HG03175 (cell line): ENCODE data around the gene ANKMY1.

ENCODE experiments used
- ATAC-seq: cut with Tn5 transposase; IDR thresholded peaks from one replicate; pipeline ENCODE4 v1.9.1; 2021; ENCODE audit warnings: mild to moderate bottlenecking, moderate library complexity; ENCODE audit not compliant: unreplicated experiment

Gene ANKMY1

DNA sequence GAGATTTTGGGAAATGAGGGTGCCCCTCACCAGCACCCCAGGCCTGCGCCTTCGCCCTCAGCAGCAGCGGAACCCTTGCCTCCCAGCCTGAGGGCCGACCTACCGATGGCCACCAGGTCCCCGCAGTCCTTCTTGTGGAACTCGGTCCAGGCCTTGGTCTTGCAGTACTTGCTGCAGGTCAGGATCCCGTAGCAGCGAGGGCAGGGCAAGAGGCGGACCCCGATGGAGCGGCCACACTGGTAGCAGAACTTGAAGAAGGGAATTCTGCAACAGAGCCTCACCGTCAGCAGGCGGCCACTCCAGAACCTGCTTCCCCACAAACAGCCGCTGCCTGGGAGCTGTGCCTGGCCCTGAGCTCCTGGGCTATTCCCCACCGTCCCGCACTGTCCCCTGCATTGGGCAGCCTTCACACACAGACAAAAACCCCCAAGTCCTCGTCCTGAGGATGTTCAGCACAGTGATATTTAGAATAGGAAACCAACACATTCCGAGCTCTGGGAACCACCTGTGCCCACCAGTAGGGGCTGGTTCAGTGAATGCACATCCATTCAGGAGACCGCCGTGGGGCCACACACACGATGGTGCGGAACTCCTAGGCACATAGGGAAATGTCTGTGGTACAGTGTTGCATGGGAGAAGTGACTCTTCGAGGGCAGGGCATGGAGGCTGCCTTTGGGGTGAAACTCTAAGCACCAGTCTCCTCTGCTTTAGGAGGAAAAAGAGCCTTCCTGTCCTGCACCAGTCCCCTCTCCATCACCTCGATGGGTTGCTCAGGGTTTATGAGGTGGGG lies 76.8 kb downstream of the ANKMY1 start:
- no peak for ATAC-seq

DNA sequence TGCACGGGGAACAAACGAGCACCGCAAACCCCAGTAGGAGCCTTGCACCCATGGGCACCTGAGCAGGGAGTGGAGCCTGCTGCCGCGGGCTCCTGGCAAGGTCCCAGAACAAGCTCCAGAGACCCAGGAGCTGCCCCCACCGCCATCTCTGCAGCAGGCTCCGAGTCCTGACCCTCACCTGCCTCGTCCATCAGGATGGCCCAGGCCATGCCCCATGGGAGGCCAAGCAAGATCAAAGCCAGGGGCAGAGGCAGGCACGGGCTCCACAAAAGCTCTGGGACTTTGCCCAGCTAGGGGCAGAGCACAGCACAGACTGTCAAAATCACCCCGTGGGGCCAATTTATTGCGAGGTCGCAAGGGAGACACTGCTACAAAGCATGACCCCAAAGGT lies 78.7 kb downstream of the ANKMY1 start:
- no peak for ATAC-seq

DNA sequence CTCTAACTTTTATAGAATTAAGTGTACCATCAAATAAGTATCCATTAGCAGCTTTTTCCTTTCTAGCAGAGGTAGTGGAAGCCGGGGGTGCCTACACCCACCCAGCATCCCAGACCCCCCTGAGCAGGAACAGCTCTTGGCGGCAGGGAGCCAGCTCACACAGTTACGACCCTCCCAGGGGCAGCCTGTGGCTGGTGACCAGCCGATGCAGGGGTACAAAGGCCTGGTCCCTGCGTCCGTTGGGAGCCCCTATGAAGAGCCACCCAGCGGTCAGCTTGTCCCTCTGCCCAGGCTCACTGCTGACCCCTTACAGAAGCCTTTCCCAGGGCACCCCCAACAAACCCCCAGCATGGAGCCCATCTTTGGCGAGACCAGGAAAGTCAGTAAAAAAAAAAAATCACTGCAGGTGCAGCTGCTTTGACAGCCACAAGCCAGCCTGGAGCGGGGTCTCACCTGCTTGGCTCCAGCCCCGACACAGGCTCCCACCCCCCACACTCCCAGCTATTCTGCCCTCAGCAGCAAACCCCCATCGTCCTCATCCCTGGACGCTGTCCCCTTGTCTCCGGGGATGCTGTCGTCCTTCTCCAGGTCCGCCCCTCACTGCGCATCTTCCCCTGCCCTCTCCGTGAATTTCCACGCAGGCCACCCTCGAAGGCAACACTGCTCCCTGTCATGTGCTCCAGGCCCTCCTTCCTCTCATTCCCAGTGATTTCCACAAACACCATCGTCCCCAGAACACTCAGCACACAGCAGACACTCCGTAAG lies 79.3 kb downstream of the ANKMY1 start:
- ATAC-seq, result no peak

DNA sequence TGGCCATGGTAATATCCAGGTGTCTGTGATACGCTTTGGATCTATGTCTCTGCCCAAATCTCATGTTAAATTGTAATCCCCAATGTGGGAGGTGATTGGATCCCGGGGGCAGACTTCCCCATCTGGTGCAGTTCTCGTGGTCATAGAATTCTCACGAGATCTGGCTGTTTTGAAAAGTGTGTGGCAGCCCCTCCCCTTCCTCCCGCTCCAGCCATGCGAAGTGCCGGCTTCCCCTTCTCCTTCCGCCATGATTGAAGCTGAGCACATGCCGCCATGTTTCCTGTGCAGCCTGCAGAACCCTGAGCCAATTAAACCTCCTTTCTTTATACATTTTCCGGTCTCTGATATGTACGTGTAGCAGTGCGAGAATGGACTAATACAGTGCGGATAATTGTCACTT lies 79.9 kb downstream of the ANKMY1 start:
- ATAC-seq, result no peak

DNA sequence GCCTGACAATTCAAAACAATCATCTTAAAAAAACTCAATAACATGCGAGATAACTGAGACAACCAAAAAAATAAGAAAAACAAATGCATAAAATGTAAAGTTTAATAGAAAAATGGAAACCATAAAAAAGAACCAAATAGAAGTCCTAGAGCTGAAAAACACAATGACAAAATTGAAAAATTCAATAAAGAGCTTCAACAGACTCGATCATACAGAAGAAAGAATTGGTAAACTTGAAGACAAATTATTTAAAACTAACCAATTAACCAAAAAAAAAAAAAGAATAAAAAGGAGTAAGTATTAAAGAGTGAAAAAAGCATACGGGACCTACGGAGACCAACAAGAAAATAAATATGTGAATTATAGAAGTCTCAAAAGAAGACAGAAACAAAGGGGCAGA lies 84.6 kb downstream of the ANKMY1 start:
- ATAC-seq, result no peak

DNA sequence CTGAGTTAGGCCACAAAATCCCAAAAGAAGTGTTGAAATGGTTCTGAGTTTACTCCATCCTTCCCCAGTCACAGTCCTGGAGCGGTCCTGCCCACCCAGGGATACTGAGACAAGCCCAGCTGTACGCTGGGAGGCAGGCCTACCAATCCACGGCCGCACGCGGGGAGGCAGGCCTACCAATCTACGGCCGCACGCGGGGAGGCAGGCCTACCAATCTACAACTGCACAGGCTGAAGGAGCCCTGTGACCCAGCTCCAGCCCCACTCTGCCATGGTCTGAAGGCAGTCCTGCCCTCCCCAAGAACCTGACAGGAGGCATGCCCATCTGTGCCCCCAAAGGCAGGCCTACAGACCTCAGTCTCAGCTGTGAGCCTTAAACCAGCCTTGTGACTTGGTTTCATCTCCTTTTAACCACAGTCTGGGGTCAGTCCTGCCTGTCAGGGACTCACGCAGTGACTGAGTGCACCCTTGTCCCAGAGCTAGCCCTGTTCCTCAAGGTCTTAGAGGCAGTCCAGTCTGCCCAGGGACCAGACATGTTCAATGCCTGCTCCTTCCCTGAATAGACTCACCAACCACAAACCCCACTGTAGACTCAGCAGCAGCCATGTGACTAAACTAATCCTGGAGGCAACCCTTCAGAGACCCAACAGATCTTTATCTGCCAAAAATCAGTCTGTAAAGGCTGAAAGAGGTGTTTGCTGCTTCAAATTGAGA lies 85.6 kb downstream of the ANKMY1 start:
- no peak for ATAC-seq

DNA sequence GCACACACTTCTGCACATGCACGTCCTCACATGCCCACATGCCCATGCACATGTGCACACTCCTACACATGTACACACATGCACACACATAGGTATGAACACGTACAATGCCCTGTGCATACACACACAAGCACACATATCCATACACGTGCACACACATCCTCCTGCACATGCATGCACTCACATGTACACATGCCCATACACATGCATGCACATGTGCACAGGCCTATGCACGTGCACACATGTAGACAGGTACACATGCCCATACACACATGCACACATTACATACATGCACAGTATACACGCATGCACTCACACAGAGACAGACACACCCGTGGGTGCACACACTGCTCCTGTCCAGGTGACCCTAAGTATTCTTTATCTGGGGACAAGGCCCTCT lies 88.0 kb downstream of the ANKMY1 start:
- ATAC-seq, result no peak

DNA sequence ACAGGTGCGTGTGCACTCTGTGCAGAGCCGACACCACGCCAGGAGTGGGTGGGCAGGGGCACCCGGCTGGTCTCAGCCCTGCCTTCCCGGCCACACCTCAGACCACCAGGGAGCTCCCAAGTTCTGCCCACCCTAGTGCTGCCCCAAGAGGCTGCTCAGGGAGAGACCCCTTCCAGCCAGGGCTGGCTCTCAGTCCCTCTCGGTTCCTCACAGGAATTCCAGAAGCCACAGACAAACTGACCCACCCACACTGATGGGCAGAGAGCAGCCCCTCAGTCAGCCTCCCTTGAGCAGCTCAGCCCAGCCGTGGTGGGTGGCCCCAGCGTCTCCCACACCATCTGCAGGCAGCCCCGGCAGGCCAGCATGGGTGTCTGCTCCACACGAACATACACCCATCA lies 88.5 kb downstream of the ANKMY1 start:
- no peak for ATAC-seq

DNA sequence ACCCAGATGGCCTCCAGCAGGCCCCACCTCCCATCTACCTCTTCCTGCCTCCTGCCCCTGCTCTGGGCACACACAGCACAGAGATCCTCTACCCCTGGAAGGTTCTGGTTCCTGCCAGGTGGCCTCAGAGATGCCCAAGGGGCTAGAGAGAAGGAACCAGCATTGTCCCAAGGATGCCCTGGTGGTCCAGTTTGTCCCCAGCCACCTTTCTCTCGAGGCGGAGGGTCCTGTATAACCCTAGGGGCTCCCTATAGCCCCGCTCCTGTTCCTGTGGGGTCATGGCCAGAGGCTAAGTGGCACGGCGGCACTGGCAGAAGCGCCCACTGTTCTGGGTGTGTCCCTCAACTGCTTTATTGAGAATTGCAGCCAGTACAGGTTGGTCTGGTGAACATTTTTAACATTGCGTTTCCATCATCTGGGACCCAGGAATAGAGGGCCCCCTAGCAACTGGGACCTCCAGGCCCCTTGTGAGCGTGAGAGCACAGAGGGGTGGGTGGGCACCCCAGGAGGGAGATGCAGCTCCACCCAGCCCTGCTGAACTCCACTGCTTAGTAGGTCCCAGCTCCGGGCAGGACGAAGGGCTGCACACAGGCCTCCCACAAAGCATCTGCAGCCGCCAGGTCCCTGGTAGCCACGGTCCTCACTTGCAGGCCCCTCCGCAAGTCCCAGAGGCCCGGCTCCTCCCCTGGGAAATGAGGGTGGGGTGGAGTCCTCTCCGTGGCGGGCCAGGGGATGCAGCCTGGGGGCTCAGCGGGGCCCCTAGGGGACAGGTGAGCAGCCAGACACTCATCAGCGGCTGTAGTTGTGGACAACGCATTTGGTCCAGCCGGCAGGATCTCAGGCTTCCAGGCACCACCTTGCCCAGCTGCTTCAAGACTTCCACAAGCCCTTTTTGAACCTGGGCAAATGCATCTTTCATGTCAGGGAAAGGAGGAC lies 89.2 kb downstream of the ANKMY1 start:
- no peak for ATAC-seq

DNA sequence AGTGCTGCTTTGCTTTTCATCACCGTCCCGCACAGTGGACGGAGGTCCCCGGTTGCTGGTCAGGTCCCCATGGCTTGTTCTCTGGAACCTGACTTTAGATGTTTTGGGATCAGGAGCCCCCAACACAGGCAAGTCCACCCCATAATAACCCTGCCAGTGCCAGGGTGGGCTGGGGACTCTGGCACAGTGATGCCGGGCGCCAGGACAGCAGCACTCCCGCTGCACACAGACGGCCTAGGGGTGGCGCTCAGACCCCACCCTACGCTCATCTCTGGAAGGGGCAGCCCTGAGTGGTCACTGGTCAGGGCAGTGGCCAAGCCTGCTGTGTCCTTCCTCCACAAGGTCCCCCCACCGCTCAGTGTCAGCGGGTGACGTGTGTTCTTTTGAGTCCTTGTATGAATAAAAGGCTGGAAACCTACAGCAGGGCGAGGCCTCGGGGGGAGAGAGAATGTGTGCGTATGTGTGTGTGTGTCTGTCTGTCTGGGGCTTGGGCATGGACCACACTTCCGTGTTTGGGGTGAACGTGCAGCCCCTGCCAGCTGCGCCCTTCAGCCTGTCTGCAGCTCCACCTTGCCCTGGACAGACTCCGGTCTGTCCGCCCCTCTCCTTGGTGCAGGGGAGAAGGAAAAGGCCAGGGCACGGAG lies 90.0 kb downstream of the ANKMY1 start:
- no peak for ATAC-seq

DNA sequence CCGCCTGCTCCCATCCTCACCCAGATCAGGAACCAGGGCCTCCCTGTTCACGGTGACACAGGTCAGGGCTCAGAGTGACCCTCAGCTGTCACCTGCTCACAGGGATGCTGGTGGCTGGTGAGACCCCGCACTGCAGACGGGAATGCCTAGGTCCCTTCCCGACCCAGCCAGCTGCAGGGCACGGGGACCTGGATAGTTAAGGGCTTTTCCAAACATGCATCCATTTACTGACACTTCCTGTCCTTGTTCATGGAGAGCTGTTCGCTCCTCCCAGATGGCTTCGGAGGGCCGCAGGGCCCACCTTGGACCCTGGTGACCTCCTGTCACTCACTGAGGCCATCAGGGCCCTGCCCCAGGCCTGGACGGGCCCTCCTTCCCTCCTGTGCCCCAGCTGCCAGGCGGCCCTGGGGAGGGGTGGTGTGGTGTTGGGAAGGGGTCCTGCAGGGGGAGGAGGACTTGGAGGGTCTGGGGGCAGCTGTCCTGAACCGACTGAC lies 90.6 kb downstream of the ANKMY1 start:
- no peak for ATAC-seq

DNA sequence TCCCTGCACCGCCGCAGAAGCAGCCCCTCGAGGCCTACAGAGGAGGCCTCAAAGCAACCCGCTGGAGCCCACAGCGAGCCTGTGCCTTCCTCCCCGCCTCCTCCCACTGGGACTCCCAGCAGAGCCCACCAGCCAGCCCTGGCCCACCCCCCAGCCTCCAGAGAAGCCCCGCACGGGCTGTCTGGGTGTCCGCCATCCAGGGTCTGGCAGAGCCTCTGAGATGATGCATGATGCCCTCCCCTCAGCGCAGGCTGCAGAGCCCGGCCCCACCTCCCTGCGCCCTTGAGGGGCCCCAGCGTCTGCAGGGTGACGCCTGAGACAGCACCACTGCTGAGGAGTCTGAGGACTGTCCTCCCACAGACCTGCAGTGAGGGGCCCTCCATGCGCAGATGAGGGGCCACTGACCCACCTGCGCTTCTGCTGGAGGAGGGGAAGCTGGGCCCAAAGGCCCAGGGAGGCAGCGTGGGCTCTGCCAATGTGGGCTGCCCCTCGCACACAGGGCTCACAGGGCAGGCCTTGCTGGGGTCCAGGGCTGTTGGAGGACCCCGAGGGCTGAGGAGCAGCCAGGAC lies 91.1 kb downstream of the ANKMY1 start:
- no peak for ATAC-seq

DNA sequence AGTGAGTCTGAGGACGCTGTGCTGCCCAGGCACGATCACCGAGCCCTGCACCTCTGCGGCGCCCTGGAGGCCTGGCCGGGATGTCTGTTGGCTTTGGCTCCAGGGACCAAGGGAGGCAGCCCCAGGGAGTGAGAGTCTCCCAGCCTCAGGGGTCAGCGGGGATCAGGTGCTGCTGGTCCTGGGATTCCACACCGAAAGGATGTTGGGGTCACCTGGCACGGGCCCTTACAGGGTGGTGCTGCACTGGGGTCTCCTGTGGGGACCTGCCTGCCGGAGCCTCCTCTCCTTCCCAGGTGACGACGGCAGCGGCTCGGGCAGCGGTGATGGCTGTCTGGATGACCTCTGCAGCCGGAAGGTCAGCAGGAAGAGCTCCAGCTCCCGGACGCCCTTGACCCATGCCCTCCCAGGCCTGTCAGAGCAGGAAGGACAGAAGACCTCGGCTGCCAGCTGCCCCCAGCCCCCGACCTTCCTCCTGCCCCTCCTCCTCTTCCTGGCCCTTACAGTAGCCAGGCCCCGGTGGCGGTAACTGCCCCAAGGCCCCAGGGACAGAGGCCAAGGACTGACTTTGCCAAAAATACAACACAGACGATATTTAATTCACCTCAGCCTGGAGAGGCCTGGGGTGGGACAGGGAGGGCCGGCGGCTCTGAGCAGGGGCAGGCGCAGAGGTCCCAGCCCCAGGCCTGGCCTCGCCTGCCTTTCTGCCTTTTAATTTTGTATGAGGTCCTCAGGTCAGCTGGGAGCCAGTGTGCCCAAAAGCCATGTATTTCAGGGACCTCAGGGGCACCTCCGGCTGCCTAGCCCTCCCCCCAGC lies 91.8 kb downstream of the ANKMY1 start:
- no peak for ATAC-seq

DNA sequence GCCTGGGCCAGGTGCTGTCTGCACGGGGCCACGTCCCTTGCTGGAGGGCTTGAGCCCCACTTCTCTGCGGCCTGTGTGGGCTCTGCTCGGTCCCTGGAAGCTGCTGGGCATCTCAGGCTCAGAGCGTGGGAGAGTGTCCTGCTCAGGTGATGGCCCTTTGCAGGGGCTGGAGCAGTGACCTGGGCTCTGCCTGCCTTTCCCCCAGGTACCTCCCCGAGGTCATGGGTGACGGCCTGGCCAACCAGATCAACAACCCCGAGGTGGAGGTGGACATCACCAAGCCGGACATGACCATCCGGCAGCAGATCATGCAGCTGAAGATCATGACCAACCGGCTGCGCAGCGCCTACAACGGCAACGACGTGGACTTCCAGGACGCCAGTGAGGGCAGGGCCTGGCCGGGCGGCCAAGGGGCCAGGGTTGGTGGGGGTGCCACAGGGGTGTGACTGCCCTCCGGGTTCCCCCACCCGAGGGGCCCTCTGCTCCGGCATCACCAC lies 92.5 kb downstream of the ANKMY1 start:
- ATAC-seq, result no peak

DNA sequence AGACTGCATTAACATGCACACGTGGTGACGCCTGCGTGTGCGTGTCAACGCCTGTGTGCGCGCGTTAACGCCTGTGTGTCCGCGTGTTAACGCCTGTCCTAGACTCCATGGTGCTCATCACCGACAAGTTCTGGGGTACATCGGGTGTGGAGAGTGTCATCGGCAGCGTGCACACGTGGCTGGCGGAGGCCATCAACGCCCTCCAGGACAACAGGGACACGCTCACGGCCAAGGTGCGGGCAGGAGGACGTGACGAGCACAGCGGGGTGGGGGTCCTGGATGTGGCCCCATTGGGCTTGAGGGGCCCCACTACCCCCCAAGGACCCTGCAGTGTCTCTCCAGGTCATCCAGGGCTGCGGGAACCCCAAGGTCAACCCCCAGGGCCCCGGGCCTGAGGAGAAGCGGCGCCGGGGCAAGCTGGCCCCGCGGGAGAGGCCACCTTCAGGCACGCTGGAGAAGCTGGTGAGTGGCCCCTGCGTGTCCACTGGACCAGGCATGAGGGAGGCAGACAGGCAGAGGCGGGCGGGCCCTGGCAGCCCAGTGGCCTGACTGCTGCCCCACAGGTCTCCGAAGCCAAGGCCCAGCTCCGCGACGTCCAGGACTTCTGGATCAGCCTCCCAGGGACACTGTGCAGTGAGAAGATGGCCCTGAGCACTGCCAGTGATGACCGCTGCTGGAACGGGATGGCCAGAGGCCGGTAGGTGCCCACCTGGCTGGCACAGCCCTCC lies 93.1 kb downstream of the ANKMY1 start:
- no peak for ATAC-seq

DNA sequence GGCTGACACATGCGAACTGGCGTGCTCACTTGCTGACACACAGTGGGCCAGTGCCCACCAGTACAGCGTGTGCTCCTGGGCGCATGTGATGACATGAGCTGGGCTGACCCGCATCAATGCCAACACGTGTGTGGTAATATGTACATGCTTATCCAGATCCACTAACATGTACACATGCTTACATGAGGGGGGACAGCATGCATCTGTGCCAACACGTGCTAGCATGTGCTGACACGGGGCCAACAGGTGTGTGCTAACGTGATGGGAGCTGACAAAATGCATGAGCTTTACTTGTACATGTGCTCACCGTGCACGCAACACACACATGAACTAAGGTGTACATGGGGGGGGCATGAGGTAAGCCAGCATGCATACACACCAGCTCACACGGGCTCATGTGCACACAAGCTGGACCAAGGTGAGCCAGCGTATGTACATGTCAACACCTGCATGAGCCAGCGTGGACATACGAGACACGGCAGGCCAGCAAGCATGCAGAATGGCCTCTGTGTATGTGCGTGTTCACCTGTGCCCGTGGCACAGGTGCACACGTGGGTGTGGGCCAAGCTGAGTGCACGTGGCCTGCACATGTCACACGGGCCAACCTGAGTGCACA lies 93.8 kb downstream of the ANKMY1 start:
- no peak for ATAC-seq

DNA sequence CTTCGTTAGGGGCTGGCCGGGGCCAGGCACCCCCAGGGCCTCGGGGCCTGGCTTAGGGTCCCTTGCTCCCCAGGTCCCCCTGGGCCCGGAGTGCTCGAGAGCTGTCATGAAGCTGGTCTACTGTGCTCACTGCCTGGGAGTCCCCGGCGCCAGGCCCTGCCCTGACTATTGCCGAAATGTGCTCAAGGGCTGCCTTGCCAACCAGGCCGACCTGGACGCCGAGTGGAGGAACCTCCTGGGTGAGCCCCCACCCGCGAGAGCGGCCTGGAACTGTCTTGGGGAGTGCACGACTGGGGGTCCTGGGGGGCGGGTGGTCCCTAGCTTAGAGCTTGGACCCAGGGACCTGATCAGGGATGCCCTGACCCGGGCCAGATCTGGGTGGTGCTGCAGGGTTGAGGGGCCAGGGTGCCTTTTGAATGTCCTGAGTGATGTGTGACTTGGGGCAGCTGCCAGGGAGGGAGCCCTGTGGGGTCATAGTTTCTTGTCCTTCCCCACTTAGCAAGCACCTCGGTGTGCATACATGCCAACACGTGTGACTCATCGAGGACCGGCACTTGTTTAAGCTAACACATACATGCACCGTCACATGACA lies 94.4 kb downstream of the ANKMY1 start:
- no peak for ATAC-seq
